ENCODE results near the gene PTAFR. TPM values are rescaled to one million over a fixed set of nuclear protein-coding genes. Genes with fewer than 3 reads are reported as not detected.

The PTAFR gene
- total RNA-seq, 4 donors from 2014 or later: 2.0 to 51.7 (median 4.2) TPM

- Histone ChIP-seq H3K4me1 (peaks cover under 1 to 5% (median 3%) of the 10 kb centered on the region in 4 donors), H3K27me3 (no peaks in the 10 kb centered on the region), H3K9me3 (no peaks in the 10 kb centered on the region), H3K36me3 (no peaks in the 10 kb centered on the region), H3K27ac (no peak overlapping the region), H3K4me3 (no peak overlapping the region)
- no peak for DNase-seq
- 87 to 100% methylated on average over 1 to 4 of the region's 4 CpGs for WGBS, 2 donors (ENCODE audit: low coverage in 1 of 2)
- in situ Hi-C loops (cut with MboI; ENCODE audit: low pct_ligation_motif_present in 1 of 4, low pct_unique_long_range_greater_than_20kb in 1 of 4, low sequenced_read_pairs in 3 of 4): no loop called here
- intact Hi-C loops (cut with DNase I; ENCODE audit: low total_unique reads): no loop called here
- no peak for TF ChIP-seq POLR2AphosphoS5 (IDR thresholded peaks at IDR 0.05)
Measured at GRCh38 chr1:28155628-28156027, 20.9 kb downstream of the PTAFR start.

GRCh38 chr1:28154078-28154594 is 22.4 kb downstream of the PTAFR start:
- H3K36me3 ChIP-seq: no peaks in the 10 kb centered on the region
- no peak for TF ChIP-seq EP300 (IDR thresholded peaks at IDR 0.05; ENCODE audit: low read depth)
- no peak for TF ChIP-seq POLR2AphosphoS5 (IDR thresholded peaks at IDR 0.05)
- TF ChIP-seq CTCF (IDR thresholded peaks at IDR 0.05): no peak
- no peak for TF ChIP-seq POLR2A (IDR thresholded peaks at IDR 0.05)
- H3K27me3 ChIP-seq: no peaks in the 10 kb centered on the region
- no peaks in the 10 kb centered on the region for H3K4me1 ChIP-seq
- in situ Hi-C loops (cut with MboI; ENCODE audit: low pct_ligation_motif_present in 1 of 4, low pct_unique_long_range_greater_than_20kb in 1 of 4, low sequenced_read_pairs in 3 of 4) (no loop called here), intact Hi-C loops (cut with DNase I; ENCODE audit: low total_unique reads) (no loop called here)
- peak overlapping the region in 1 of 4 donors; percentile 2 for H3K27ac ChIP-seq
- DNase-seq: no peak
- no peak overlapping the region for H3K4me3 ChIP-seq
- 65% methylated on average over 9 of the region's 9 CpGs; no CpG with 5 or more reads in 1 of the 2 donors for WGBS, 2 donors (ENCODE audit: low coverage in 1 of 2)
- H3K9me3 ChIP-seq: no peaks in the 10 kb centered on the region

- WGBS, 2 donors (ENCODE audit: low coverage in 1 of 2): 86 to 95% methylated on average over 2 to 23 of the region's 23 CpGs
- Histone ChIP-seq H3K9me3 (no peaks in the 10 kb centered on the region), H3K36me3 (no peaks in the 10 kb centered on the region), H3K4me1 (no peaks in the 10 kb centered on the region), H3K27me3 (no peaks in the 10 kb centered on the region), H3K27ac (no peak overlapping the region), H3K4me3 (no peak overlapping the region)
- intact Hi-C loops (cut with DNase I; ENCODE audit: low total_unique reads) (no loop called here), in situ Hi-C loops (cut with MboI; ENCODE audit: low pct_ligation_motif_present in 1 of 4, low pct_unique_long_range_greater_than_20kb in 1 of 4, low sequenced_read_pairs in 3 of 4) (no loop called here)
- no peak for TF ChIP-seq POLR2AphosphoS5 (IDR thresholded peaks at IDR 0.05)
- TF ChIP-seq CTCF (IDR thresholded peaks at IDR 0.05): no peak
- no peak for DNase-seq
Measured at GRCh38 chr1:28150125-28150780, 26.2 kb downstream of the PTAFR start.

- H3K27me3 ChIP-seq: no peaks in the 10 kb centered on the region
- intact Hi-C loops (cut with DNase I; ENCODE audit: low total_unique reads) (no loop called here), in situ Hi-C loops (cut with MboI; ENCODE audit: low pct_ligation_motif_present in 1 of 4, low pct_unique_long_range_greater_than_20kb in 1 of 4, low sequenced_read_pairs in 3 of 4) (no loop called here)
- no peaks in the 10 kb centered on the region for H3K4me1 ChIP-seq
- WGBS, 2 donors (ENCODE audit: low coverage in 1 of 2): 88 to 100% methylated on average over 1 of the region's 1 CpG
- no peaks in the 10 kb centered on the region for H3K36me3 ChIP-seq
- H3K9me3 ChIP-seq: no peaks in the 10 kb centered on the region
- H3K27ac ChIP-seq: no peak overlapping the region
- no peak for DNase-seq
- no peak overlapping the region for H3K4me3 ChIP-seq
- no peak for TF ChIP-seq CTCF (IDR thresholded peaks at IDR 0.05)
- TF ChIP-seq POLR2A (IDR thresholded peaks at IDR 0.05): no peak
- no peak for TF ChIP-seq POLR2AphosphoS5 (IDR thresholded peaks at IDR 0.05)
- TF ChIP-seq EP300 (IDR thresholded peaks at IDR 0.05; ENCODE audit: low read depth): no peak
Measured at GRCh38 chr1:28148880-28149195, 27.7 kb downstream of the PTAFR start.
